ENCODE measurements around the gene HS3ST1.

Gene HS3ST1

GRCh38 chr4:11416071-11416766 is 12.5 kb downstream of the HS3ST1 start:
- Histone ChIP-seq H3K36me3 (ENCODE audit: control insufficient read depth, insufficient read depth, low read length) (no peaks in the 10 kb centered on the region), H3K9me3 (ENCODE audit: control insufficient read depth, insufficient read depth, low read length) (no peaks in the 10 kb centered on the region), H3K4me3 (ENCODE audit: low read depth, low read length) (no peak overlapping the region), H3K4me1 (ENCODE audit: control insufficient read depth, insufficient read depth, low read length) (no peaks in the 10 kb centered on the region), H3K27me3 (ENCODE audit: control insufficient read depth, insufficient read depth, low read length) (no peaks in the 10 kb centered on the region), H3K9ac (ENCODE audit: low read depth, low read length) (no peak overlapping the region)

DNA sequence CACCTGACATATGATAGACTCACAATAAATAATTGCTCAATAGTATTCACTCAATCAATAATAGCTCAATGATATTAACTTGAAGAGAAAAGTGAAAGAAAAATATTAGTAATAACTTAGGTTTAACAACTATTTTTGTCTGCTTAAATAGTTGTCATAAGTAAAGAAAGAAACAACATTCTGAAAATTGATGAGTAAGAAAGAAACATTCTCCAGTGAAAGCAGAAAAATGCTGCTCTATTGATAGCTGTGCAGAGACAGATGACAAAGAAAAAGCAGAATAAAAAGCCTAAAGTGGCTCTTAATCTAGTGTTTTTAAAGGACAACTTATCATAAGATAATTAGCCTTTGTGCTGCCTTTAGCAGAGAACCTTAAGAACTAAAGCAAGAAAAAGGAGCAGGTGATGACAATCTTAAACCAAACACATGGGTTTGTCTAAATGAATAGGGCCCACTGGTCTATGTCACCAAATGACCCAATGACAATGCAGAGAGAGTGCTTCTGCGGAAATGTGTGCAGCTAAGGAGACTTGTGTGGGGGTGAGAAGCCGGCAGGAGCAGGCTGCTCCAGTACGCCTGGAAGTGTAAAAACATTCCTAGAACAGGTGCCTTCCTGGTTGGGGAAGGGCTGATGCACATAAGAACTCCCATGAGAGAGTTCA is 13.2 kb downstream of the HS3ST1 start:
- Histone ChIP-seq H3K9me3 (ENCODE audit: control insufficient read depth, insufficient read depth, low read length) (no peaks in the 10 kb centered on the region), H3K27me3 (ENCODE audit: control insufficient read depth, insufficient read depth, low read length) (no peaks in the 10 kb centered on the region), H3K4me3 (ENCODE audit: low read depth, low read length) (no peak overlapping the region), H3K4me1 (ENCODE audit: control insufficient read depth, insufficient read depth, low read length) (no peaks in the 10 kb centered on the region), H3K9ac (ENCODE audit: low read depth, low read length) (no peak overlapping the region), H3K36me3 (ENCODE audit: control insufficient read depth, insufficient read depth, low read length) (no peaks in the 10 kb centered on the region)

DNA sequence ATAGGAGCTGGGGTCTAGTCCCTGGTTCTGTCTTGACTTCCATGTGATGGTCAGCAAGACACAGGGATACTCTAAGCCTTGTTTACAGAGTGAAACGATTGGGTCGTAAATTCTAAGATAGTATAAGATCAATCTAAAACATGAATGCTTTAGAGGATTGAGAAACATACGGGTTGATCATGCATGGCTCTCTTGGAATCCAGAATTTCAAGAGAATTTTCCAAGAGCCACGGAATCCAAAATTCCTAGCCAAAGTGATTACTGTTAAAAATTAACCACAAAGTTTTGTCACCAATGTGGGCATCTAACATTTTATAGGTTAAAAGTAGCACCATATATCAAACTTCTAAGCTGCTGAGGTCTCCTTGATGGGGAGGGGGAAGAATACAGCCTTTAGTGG is 16.5 kb downstream of the HS3ST1 start:
- no peaks in the 10 kb centered on the region for H3K36me3 ChIP-seq (ENCODE audit: control insufficient read depth, insufficient read depth, low read length)
- H3K4me1 ChIP-seq (ENCODE audit: control insufficient read depth, insufficient read depth, low read length): peaks cover 1% of the 10 kb centered on the region
- no peaks in the 10 kb centered on the region for H3K27me3 ChIP-seq (ENCODE audit: control insufficient read depth, insufficient read depth, low read length)
- H3K9ac ChIP-seq (ENCODE audit: low read depth, low read length): no peak overlapping the region
- no peaks in the 10 kb centered on the region for H3K9me3 ChIP-seq (ENCODE audit: control insufficient read depth, insufficient read depth, low read length)
- H3K4me3 ChIP-seq (ENCODE audit: low read depth, low read length): no peak overlapping the region

GRCh38 chr4:11409632-11410031 is 19.1 kb downstream of the HS3ST1 start:
- Histone ChIP-seq H3K9me3 (ENCODE audit: control insufficient read depth, insufficient read depth, low read length) (no peaks in the 10 kb centered on the region), H3K4me1 (ENCODE audit: control insufficient read depth, insufficient read depth, low read length) (peaks cover 8% of the 10 kb centered on the region), H3K9ac (ENCODE audit: low read depth, low read length) (no peak overlapping the region), H3K36me3 (ENCODE audit: control insufficient read depth, insufficient read depth, low read length) (no peaks in the 10 kb centered on the region), H3K4me3 (ENCODE audit: low read depth, low read length) (no peak overlapping the region), H3K27me3 (ENCODE audit: control insufficient read depth, insufficient read depth, low read length) (no peaks in the 10 kb centered on the region)

- Histone ChIP-seq H3K9ac (ENCODE audit: low read depth, low read length) (no peak overlapping the region), H3K9me3 (ENCODE audit: control insufficient read depth, insufficient read depth, low read length) (no peaks in the 10 kb centered on the region), H3K4me1 (ENCODE audit: control insufficient read depth, insufficient read depth, low read length) (peaks cover 8% of the 10 kb centered on the region), H3K27me3 (ENCODE audit: control insufficient read depth, insufficient read depth, low read length) (no peaks in the 10 kb centered on the region), H3K36me3 (ENCODE audit: control insufficient read depth, insufficient read depth, low read length) (no peaks in the 10 kb centered on the region), H3K4me3 (ENCODE audit: low read depth, low read length) (no peak overlapping the region)
Observed at GRCh38 chr4:11408233-11408967, 20.3 kb downstream of the HS3ST1 start.

DNA sequence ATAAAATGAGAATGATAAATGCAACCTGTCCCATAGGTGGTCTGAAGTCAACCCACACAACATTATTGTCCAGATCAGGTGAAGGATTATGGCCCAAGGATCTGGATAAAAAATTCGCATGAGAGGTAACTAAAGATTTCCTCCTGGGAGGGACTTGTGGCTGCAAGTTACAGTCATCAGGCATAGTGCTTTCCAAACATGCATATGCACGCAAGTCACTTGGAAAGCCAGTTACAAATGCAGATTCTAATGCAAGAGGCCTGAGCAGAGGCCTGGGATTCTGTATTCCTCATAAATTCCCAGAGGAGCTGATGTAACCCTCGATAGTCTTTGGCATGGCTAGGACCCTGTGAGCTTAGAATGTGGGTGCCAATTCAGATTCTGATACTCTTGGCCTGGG is 21.1 kb downstream of the HS3ST1 start:
- H3K27me3 ChIP-seq (ENCODE audit: control insufficient read depth, insufficient read depth, low read length): no peaks in the 10 kb centered on the region
- H3K4me1 ChIP-seq (ENCODE audit: control insufficient read depth, insufficient read depth, low read length): peaks cover 8% of the 10 kb centered on the region
- no peaks in the 10 kb centered on the region for H3K9me3 ChIP-seq (ENCODE audit: control insufficient read depth, insufficient read depth, low read length)
- no peak overlapping the region for H3K4me3 ChIP-seq (ENCODE audit: low read depth, low read length)
- H3K9ac ChIP-seq (ENCODE audit: low read depth, low read length): no peak overlapping the region
- no peaks in the 10 kb centered on the region for H3K36me3 ChIP-seq (ENCODE audit: control insufficient read depth, insufficient read depth, low read length)

DNA sequence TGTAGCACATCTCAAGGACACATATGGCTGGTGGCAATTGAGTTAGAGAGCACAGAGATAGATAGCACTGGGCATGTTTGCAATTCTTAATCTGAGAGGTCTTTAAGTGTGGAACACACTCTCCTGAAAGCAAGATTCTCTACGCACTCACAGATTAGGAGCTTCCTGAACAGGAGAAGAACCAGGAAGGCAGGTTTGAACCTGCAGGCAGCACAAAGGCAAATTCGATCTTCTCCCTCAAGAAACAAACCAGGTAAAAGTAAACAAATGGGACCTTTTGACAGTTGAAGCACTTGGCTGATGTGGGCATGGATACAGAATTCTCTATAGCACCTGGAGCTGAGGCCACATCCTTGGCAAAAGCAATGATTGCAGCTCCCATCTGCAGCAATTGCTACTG is 24.3 kb downstream of the HS3ST1 start:
- Histone ChIP-seq H3K36me3 (ENCODE audit: control insufficient read depth, insufficient read depth, low read length) (no peaks in the 10 kb centered on the region), H3K4me3 (ENCODE audit: low read depth, low read length) (no peak overlapping the region), H3K9ac (ENCODE audit: low read depth, low read length) (no peak overlapping the region), H3K4me1 (ENCODE audit: control insufficient read depth, insufficient read depth, low read length) (peaks cover 8% of the 10 kb centered on the region), H3K9me3 (ENCODE audit: control insufficient read depth, insufficient read depth, low read length) (no peaks in the 10 kb centered on the region), H3K27me3 (ENCODE audit: control insufficient read depth, insufficient read depth, low read length) (no peaks in the 10 kb centered on the region)

GRCh38 chr4:11402192-11402591 is 26.5 kb downstream of the HS3ST1 start:
- peaks cover 6% of the 10 kb centered on the region for H3K4me1 ChIP-seq (ENCODE audit: control insufficient read depth, insufficient read depth, low read length)
- H3K36me3 ChIP-seq (ENCODE audit: control insufficient read depth, insufficient read depth, low read length): no peaks in the 10 kb centered on the region
- H3K27me3 ChIP-seq (ENCODE audit: control insufficient read depth, insufficient read depth, low read length): no peaks in the 10 kb centered on the region
- H3K9me3 ChIP-seq (ENCODE audit: control insufficient read depth, insufficient read depth, low read length): no peaks in the 10 kb centered on the region
- H3K4me3 ChIP-seq (ENCODE audit: low read depth, low read length): no peak overlapping the region
- H3K9ac ChIP-seq (ENCODE audit: low read depth, low read length): no peak overlapping the region

DNA sequence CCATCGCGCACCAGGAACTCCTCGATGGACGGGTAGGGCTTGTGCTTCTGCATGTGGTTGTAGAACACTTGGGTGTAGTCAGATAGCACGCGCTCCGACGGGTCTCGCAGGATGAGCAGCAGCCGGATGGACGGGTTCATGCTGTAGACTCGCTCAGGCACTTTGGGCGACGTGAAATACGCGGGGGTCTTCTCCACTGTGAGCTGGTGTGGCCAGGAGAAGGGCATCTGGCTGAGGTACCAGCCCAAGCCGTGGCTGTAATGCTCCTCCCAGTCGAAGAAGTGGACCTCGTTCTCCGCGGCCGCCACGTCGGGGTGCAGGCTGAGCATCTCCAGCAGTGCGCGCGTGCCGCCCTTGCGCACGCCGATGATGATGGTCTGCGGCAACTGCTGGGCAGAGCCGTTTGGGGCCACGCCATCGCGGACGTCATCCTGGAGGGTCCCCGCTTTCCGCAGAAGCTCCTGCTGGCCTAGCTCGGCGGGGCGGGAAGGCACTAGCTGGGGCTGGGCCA is 29.2 kb downstream of the HS3ST1 start:
- Histone ChIP-seq H3K36me3 (ENCODE audit: control insufficient read depth, insufficient read depth, low read length) (no peaks in the 10 kb centered on the region), H3K27me3 (ENCODE audit: control insufficient read depth, insufficient read depth, low read length) (no peaks in the 10 kb centered on the region), H3K9me3 (ENCODE audit: control insufficient read depth, insufficient read depth, low read length) (no peaks in the 10 kb centered on the region), H3K4me1 (ENCODE audit: control insufficient read depth, insufficient read depth, low read length) (no peaks in the 10 kb centered on the region), H3K9ac (ENCODE audit: low read depth, low read length) (no peak overlapping the region), H3K4me3 (ENCODE audit: low read depth, low read length) (no peak overlapping the region)

DNA sequence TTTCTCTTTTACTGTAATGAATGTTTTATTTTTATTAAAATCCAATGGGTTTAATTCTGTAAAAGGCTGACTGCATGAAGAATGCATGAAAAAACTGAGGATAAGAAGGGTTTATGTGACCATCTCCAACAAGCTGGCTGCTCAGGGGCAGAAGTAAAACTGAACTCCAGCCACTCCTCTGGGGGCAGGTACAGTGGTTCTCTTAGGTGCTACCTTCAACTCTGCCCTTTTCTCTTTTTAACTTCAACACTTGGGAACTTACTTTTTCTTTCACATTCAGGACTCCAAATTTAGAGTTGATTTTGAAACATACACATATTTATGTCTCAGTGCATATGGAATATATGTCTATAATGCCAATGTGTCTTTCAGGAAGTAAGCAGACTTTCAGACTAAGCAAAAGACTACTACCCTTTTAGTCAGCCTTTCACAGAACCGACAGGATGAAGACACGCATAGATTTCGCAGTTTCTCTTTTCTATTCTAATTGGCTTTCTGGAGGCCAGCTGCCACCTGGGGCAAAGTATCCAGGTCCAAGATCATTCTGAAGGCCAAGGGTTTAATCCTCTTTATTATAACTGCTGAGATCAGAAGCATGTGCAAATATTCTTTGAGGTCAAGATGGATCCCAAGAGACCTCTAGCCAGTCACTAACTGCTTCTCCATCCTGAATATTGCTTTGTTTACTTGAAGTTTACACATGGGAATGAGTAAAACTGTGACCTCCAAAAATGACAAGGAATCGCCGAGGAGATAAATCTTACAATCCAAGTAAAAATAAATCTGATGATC is 30.7 kb downstream of the HS3ST1 start:
- no peaks in the 10 kb centered on the region for H3K36me3 ChIP-seq (ENCODE audit: control insufficient read depth, insufficient read depth, low read length)
- no peak overlapping the region for H3K9ac ChIP-seq (ENCODE audit: low read depth, low read length)
- H3K9me3 ChIP-seq (ENCODE audit: control insufficient read depth, insufficient read depth, low read length): no peaks in the 10 kb centered on the region
- no peaks in the 10 kb centered on the region for H3K4me1 ChIP-seq (ENCODE audit: control insufficient read depth, insufficient read depth, low read length)
- H3K27me3 ChIP-seq (ENCODE audit: control insufficient read depth, insufficient read depth, low read length): no peaks in the 10 kb centered on the region
- no peak overlapping the region for H3K4me3 ChIP-seq (ENCODE audit: low read depth, low read length)

DNA sequence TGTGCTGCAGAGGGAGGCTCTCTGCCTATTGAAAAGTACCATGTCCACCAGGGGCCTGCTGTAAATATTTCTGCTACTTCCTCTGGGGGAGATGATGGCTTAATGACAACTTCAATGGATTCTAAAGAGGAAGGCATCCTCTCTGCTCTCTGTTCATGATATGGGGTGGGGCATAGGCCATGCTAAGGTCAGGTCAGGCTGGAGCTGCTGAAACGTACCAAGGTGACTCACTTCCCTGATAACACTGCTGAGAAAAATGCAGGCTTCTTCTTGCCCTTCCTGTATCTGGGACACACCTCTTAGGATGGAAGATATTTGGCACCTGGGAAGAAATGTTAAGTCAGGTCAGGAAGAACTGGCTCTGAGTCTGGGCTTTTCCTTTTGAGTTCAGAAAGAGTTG is 31.5 kb downstream of the HS3ST1 start:
- Histone ChIP-seq H3K4me3 (ENCODE audit: low read depth, low read length) (no peak overlapping the region), H3K4me1 (ENCODE audit: control insufficient read depth, insufficient read depth, low read length) (no peaks in the 10 kb centered on the region), H3K36me3 (ENCODE audit: control insufficient read depth, insufficient read depth, low read length) (no peaks in the 10 kb centered on the region), H3K9ac (ENCODE audit: low read depth, low read length) (no peak overlapping the region), H3K9me3 (ENCODE audit: control insufficient read depth, insufficient read depth, low read length) (no peaks in the 10 kb centered on the region), H3K27me3 (ENCODE audit: control insufficient read depth, insufficient read depth, low read length) (no peaks in the 10 kb centered on the region)
